Measurements from ENCODE around the gene PAM16.
A peak's percentile ranks its signal among the peaks of the same experiment; 100 is the strongest.

PAM16 gene

GRCh38 chr16:4371357-4372000, 20.4 kb upstream of the PAM16 start, which contains the start of gene VASN:
VASN (plus strand) TSS chr16:4371848; CDS start chr16:4380878, 9,030 bp downstream.
- DNase-seq (ENCODE audit: low spot score) = peak; percentile 97

- no peak for DNase-seq (ENCODE audit: low spot score)
Observed at GRCh38 chr16:4370570-4371356, 19.6 kb upstream of the PAM16 start.

- DNase-seq (ENCODE audit: low spot score) = no peak
Observed at GRCh38 chr16:4370151-4370550, 19.0 kb upstream of the PAM16 start.

GRCh38 chr16:4369007-4369733, 18.0 kb upstream of the PAM16 start:
- no peak for DNase-seq (ENCODE audit: low spot score)

GRCh38 chr16:4367393-4367856, 16.3 kb upstream of the PAM16 start:
- no peak for DNase-seq (ENCODE audit: low spot score)

GRCh38 chr16:4366016-4366415, 14.9 kb upstream of the PAM16 start:
- no peak for DNase-seq (ENCODE audit: low spot score)

- no peak for DNase-seq (ENCODE audit: low spot score)
Observed at GRCh38 chr16:4365615-4366014, 14.5 kb upstream of the PAM16 start.

- no peak for DNase-seq (ENCODE audit: low spot score)
Observed at GRCh38 chr16:4365014-4365406, 13.9 kb upstream of the PAM16 start.

- no peak for DNase-seq (ENCODE audit: low spot score)
Observed at GRCh38 chr16:4364196-4365013, 13.3 kb upstream of the PAM16 start.

GRCh38 chr16:4362476-4363135, 11.5 kb upstream of the PAM16 start:
- DNase-seq (ENCODE audit: low spot score) = no peak

GRCh38 chr16:4361944-4362311, 10.8 kb upstream of the PAM16 start:
- no peak for DNase-seq (ENCODE audit: low spot score)

- DNase-seq (ENCODE audit: low spot score) = no peak
Observed at GRCh38 chr16:4361033-4361943, 10.2 kb upstream of the PAM16 start.

- DNase-seq (ENCODE audit: low spot score) = peak; percentile 75
Observed at GRCh38 chr16:4360538-4361021, 9.5 kb upstream of the PAM16 start.

GRCh38 chr16:4359914-4360313, 8.8 kb upstream of the PAM16 start:
- no peak for DNase-seq (ENCODE audit: low spot score)

- peak; percentile 82 for DNase-seq (ENCODE audit: low spot score)
Observed at GRCh38 chr16:4358831-4359561, 7.9 kb upstream of the PAM16 start.

- DNase-seq (ENCODE audit: low spot score) = no peak
Observed at GRCh38 chr16:4358236-4358635, 7.1 kb upstream of the PAM16 start.

- DNase-seq (ENCODE audit: low spot score) = no peak
Observed at GRCh38 chr16:4356820-4357219, 5.7 kb upstream of the PAM16 start.

GRCh38 chr16:4354512-4355409, 3.6 kb upstream of the PAM16 start:
- DNase-seq (ENCODE audit: low spot score) = no peak
